ENCODE results near the gene NSMCE1.

The NSMCE1 gene

DNA sequence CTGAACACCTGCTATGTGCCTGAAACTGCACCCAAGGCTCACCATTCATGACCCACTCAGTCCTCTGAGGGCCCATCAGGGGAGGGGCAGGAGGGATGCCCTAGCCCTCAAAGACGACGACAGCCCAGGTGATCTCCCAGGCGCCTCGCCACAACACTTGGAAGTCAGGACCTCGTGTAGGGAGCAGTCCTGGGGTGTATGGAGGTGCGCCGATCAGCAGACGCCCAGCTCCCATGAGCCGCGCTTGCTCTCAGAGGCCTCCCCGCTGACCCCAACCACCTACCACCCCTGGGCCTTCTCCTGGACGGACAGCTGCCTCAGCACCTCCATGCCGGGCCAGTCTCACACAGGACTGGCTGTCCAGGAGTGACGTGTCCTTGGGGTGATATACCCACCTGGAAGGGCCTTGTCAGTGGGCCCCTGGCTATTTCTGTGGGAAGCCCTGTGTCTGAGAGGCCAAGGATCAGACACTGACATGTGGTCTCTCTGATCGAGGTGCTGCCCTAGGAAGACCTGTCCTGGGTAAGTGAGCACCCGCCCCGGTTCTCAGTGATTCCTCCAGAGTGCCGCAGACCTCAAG, 38.6 kb downstream of the NSMCE1 start:
- H3K4me3 ChIP-seq (replicated peaks; ENCODE audit: low read depth, low read length): no peak overlapping the region
- DNase-seq (ENCODE audit: extremely low read depth, low read depth): no peak
- TF ChIP-seq, protein P1, sequence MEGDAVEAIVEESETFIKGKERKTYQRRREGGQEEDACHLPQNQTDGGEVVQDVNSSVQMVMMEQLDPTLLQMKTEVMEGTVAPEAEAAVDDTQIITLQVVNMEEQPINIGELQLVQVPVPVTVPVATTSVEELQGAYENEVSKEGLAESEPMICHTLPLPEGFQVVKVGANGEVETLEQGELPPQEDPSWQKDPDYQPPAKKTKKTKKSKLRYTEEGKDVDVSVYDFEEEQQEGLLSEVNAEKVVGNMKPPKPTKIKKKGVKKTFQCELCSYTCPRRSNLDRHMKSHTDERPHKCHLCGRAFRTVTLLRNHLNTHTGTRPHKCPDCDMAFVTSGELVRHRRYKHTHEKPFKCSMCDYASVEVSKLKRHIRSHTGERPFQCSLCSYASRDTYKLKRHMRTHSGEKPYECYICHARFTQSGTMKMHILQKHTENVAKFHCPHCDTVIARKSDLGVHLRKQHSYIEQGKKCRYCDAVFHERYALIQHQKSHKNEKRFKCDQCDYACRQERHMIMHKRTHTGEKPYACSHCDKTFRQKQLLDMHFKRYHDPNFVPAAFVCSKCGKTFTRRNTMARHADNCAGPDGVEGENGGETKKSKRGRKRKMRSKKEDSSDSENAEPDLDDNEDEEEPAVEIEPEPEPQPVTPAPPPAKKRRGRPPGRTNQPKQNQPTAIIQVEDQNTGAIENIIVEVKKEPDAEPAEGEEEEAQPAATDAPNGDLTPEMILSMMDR (IDR thresholded peaks at IDR 0.05; ENCODE audit: low read depth, low read length, missing control alignments): no peak

DNA sequence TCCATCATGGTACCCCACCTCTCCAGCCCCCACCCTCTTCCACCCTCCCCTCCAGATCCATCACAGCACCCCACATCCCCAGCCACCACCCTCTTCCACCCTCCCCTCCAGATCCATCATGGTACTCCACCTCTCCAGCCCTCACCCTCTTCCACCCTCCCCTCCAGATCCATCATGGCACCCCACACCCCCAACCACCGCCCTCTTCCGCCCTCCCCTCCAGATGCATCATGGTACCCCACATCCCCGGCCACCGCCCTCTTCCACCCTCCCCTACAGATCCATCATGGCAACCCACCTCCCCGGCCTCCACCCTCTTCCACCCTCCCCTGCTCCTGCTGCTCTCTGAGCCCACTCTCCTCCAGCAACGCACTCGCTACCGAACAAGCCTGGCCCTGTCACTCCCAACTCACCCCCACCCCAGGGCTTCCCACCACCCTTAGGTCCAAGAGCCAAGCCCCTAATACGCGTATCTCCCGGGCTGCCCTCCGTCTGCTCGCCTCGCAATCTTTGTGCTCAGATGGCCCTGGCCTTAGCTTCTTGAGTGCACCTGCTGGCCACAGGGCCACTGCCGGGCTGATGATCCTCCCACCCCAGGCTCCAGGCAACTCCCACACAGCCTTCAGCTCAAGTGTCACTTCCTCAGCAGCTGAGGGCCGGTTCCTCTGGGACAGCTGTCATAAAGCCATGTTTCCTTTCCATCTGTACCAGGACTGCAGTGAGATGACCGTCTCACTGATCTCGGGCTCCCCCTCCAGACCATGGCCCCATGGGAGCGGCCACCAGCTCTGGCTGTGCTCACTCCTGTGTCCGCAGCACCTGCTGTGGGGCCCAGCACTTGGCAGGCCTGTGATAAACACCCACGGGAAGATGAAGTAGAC, 39.7 kb downstream of the NSMCE1 start:
- no peak for DNase-seq (ENCODE audit: extremely low read depth, low read depth)
- H3K4me3 ChIP-seq (replicated peaks; ENCODE audit: low read depth, low read length): no peak overlapping the region
- TF ChIP-seq, protein P1 (IDR thresholded peaks at IDR 0.05; ENCODE audit: low read depth, low read length, missing control alignments): no peak

DNA sequence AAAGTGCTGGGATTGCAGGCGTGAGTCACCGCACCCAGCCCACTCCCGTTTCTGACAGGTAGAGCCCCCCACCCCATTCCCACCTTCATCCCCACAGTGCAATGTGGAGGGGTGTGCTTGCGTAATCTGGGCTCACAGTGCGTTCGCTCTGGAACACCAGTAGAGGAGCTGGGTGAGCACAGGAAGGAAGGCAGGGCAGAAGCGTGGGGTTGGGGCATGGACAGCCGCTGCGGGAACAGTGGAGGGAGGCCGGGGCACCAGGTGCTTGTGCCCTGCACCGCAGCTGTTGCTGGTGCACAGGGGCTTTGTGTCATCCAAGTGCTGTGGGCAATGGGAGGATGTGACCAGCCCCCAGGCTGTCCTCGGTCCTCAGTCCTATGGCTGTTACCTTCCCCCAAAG, 40.5 kb downstream of the NSMCE1 start:
- H3K4me3 ChIP-seq (replicated peaks; ENCODE audit: low read depth, low read length): no peak overlapping the region
- TF ChIP-seq, protein P1 (IDR thresholded peaks at IDR 0.05; ENCODE audit: low read depth, low read length, missing control alignments): no peak
- no peak for DNase-seq (ENCODE audit: extremely low read depth, low read depth)

DNA sequence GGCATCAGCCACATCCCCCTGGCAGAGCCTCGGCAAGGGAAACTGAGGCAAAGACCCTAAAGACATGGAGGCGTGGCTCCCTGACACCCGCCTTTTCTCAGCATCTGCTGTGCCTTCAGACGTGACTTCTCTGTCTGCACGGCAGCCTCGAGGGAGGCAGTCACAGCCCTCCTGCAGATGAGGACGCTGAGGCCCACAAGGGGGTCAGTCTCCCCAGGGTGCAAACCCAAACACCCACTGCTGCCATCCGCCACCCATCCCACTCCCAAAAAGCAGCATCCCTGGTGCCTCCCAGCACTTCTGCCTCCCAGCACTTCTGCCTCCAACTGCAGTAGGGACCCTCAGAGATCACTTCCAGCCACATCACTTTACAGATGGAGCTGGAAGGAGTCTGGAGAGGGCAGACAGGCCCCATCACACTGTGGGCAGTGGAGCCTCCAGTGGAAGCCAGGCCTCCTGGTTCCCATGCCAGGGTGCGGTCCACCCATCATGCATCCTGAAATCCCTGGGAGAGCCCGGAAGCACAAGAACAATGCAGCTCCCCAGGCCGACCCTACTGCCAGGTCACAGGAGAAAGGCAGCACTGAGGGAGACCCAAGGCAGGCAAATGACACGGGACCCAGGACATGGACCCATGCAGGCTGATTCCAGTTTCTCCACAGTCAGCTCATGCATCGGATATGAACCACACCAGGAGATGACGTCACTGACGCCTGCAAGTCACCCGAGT, 41.4 kb downstream of the NSMCE1 start:
- no peak overlapping the region for H3K4me3 ChIP-seq (replicated peaks; ENCODE audit: low read depth, low read length)

DNA sequence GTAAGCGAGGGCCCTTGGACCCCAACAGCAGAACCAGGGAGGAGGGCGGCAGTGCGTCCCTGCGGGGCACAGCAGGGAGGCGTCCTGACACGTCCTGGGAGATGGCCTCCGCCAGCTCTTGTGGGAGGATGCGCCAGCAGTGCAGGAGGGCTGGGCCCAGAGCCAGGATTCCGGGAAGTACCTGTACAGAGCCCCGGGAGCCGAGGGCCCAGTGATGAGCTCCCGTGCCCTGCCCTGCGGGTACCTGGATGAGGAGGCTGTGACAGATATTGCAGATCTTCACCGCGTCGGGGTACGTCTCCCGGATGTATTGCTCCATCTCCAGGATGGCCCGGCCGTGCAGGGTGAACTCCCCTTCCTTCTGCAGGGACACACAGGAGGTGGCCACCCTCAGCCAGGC, 42.1 kb downstream of the NSMCE1 start:
- TF ChIP-seq, protein P1 (IDR thresholded peaks at IDR 0.05; ENCODE audit: low read depth, low read length, missing control alignments): no peak
- DNase-seq (ENCODE audit: extremely low read depth, low read depth): no peak
- H3K4me3 ChIP-seq (replicated peaks; ENCODE audit: low read depth, low read length): no peak overlapping the region

More for the DNA sequence above, 41.4 kb downstream of the NSMCE1 start:
- TF ChIP-seq, protein P1 (IDR thresholded peaks at IDR 0.05; ENCODE audit: low read depth, low read length, missing control alignments): no peak
- DNase-seq (ENCODE audit: extremely low read depth, low read depth): no peak

DNA sequence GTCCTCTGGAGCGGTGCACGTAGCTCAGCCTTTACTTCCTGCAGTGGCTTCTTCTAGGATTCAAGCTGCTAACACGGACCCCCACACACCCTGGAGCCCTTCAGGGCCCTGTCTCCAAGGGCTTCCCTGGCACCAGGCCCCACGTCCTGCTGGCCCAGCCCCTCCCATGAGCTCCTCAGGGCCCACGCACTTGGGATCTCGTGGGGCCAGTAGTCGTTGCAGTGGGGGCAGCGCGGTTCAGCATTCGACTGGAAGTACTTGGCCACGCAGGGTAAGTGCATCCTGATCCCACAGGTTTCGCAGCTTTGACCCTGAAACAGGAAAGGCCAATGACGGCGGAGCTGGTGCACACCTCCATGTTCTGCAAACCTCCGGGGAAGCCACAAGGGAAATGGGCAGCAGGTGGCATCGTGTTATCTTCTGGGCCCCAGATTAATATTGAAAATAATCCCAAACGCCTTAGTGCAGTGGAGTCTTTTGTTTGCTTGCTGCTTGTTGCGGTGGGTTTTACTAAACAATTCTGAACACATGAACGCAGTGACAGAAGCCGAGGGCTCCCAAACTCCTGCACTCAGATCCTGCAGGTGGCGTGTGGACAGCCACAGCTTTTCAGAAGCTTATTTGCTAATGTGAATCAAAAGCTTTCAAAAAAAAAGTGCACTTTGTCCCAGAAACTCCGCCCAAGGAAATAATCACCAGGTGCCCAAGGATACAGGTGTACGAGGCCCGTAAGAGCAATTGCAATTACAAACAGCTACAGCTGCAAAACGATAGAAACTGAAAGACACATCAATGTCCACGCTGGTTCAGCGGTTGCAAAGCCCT, 42.8 kb downstream of the NSMCE1 start:
- DNase-seq (ENCODE audit: extremely low read depth, low read depth): no peak
- TF ChIP-seq, protein P1 (IDR thresholded peaks at IDR 0.05; ENCODE audit: low read depth, low read length, missing control alignments): no peak
- H3K4me3 ChIP-seq (replicated peaks; ENCODE audit: low read depth, low read length): no peak overlapping the region
